Vagina (tissue), 2 donors: ENCODE results near the gene DHRS11.

Experiments
- POLR2A ChIP-seq, 2 donors: fragments of 450-650 bp; IDR thresholded peaks; one replicate each; pipeline ENCODE4 v1.6.1; 2017; ENCODE audit warnings: antibody characterized with exemption in 2 of 2, mild to moderate bottlenecking in 2 of 2, moderate library complexity in 2 of 2
- POLR2AphosphoS5 ChIP-seq, 2 donors: sonication (generic); formaldehyde crosslinking; IDR thresholded peaks; one replicate each; pipeline ENCODE4 v1.9.0; 2017; ENCODE audit warnings: antibody characterized with exemption in 2 of 2, mild to moderate bottlenecking in 2 of 2, low read depth in 1 of 2; ENCODE audit not compliant: insufficient read depth in 1 of 2
- TF ChIP-seq, protein P1 (sequence below), 3 experiments: fragments of 450-650 bp in 2 of 3; fragments of 200-600 bp in 1 of 3; sonication (generic) in 1 of 3; IDR thresholded peaks; one replicate each; pipeline ENCODE4 v1.5.1; 2017 to 2019; ENCODE audit warnings: antibody characterized with exemption in 3 of 3, mild to moderate bottlenecking in 2 of 3, moderate library complexity in 2 of 3

DNA sequence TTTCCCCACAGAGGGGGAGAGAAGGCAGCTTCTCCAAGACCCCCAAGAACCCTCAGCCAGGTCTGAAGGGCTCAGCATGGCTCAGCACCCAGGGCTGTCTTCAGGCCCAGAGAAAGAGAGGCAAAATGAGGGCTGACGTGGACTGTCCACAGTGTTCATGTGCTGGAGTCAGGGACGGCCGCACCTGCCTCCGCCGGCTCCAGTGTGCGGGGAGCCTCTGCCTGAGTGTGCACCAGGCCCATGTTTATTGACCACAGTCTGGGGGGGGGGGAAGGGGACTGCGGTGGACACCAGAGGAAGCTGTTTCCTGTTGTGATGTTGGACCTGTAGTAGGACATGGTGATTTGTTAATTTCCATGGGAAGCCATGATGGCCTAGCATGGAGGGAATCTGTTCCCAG, 16.6 kb downstream of the DHRS11 start:
- TF ChIP-seq, protein P1, sequence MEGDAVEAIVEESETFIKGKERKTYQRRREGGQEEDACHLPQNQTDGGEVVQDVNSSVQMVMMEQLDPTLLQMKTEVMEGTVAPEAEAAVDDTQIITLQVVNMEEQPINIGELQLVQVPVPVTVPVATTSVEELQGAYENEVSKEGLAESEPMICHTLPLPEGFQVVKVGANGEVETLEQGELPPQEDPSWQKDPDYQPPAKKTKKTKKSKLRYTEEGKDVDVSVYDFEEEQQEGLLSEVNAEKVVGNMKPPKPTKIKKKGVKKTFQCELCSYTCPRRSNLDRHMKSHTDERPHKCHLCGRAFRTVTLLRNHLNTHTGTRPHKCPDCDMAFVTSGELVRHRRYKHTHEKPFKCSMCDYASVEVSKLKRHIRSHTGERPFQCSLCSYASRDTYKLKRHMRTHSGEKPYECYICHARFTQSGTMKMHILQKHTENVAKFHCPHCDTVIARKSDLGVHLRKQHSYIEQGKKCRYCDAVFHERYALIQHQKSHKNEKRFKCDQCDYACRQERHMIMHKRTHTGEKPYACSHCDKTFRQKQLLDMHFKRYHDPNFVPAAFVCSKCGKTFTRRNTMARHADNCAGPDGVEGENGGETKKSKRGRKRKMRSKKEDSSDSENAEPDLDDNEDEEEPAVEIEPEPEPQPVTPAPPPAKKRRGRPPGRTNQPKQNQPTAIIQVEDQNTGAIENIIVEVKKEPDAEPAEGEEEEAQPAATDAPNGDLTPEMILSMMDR (IDR thresholded peaks at IDR 0.05), result no peak
- TF ChIP-seq POLR2A (IDR thresholded peaks at IDR 0.05) (no peak), POLR2AphosphoS5 (IDR thresholded peaks at IDR 0.05; ENCODE audit: insufficient read depth in 1 of 2, low read depth in 1 of 2) (no peak)
